HepG2 (cell line): ENCODE results near the gene CHKB. TPM values are rescaled to one million over a fixed set of nuclear protein-coding genes. Genes with fewer than 3 reads are reported as not detected.

Source experiments
- AFF4 ChIP-seq: sonication (generic); formaldehyde crosslinking; IDR thresholded peaks from 2 replicates; pipeline ENCODE4 v1.4.0; 2020; ENCODE audit warnings: missing genetic modification reagents
- ARID4A ChIP-seq: sonication (generic); formaldehyde crosslinking; IDR thresholded peaks from 2 replicates; pipeline ENCODE4 v1.5.0; 2020; ENCODE audit warnings: mild to moderate bottlenecking, missing genetic modification reagents, borderline replicate concordance
- BHLHE40 ChIP-seq: IDR thresholded peaks from 2 replicates; pipeline ENCODE4 v1.6.1; 2011; ENCODE audit warnings: low read length, improper control_type of control experiment
- GLMP ChIP-seq: sonication (generic); formaldehyde crosslinking; IDR thresholded peaks from 2 replicates; pipeline ENCODE4 v1.9.0; 2021; ENCODE audit warnings: missing genetic modification reagents, mild to moderate bottlenecking, borderline replicate concordance
- HDAC6 ChIP-seq: fragments of 200-600 bp; sonication (generic); IDR thresholded peaks from 2 replicates; pipeline ENCODE4 v1.7.0; 2017; ENCODE audit warnings: mild to moderate bottlenecking, antibody characterized with exemption, low read length, low read depth
- PATZ1 ChIP-seq: sonication (generic); formaldehyde crosslinking; IDR thresholded peaks from 2 replicates; pipeline ENCODE4 v1.4.0; 2020; ENCODE audit warnings: missing genetic modification reagents
- RELA ChIP-seq: sonication (generic); formaldehyde crosslinking; IDR thresholded peaks from 2 replicates; pipeline ENCODE4 v1.4.0; 2020; ENCODE audit warnings: missing genetic modification reagents
- SALL1 ChIP-seq: sonication (generic); formaldehyde crosslinking; IDR thresholded peaks from 2 replicates; pipeline ENCODE4 v1.8.0; 2022; ENCODE audit warnings: mild to moderate bottlenecking, missing genetic modification reagents
- ZHX2 ChIP-seq, 2 experiments: sonication (generic) in 1 of 2; formaldehyde crosslinking in 1 of 2; IDR thresholded peaks; 2 replicates each; pipeline versions ENCODE4 v1.6.1 to v1.9.0; 2014 to 2022; ENCODE audit warnings: antibody characterized with exemption in 1 of 2, borderline replicate concordance in 1 of 2, inconsistent platforms in 1 of 2, low read depth in 1 of 2, missing genetic modification reagents in 1 of 2
- polyA plus RNA-seq, 8 experiments: library from polyadenylated mRNA; depleted of rRNA in 3 of 8; stranded (reverse) in 7 of 8; unstranded in 1 of 8; fragments of >200 nt; fragmentation: Illumina TruSeq in 4 of 8; extraction: Trizol in 4 of 8; gene quantifications; 2 replicates each; pipeline versions ENCODE4 v1.2.1 to v1.2.3, GENCODE V29; 2011 to 2016; ENCODE audit warnings: low read depth in 4 of 8, missing spikeins in 1 of 8, mixed read lengths in 1 of 8; ENCODE audit not compliant: insufficient read depth in 1 of 8
- total RNA-seq, 5 experiments: library from RNA; depleted of rRNA; stranded (reverse); fragments of >200 nt; fragmentation: Illumina TruSeq; extraction: Trizol; gene quantifications; 2 replicates each; pipeline ENCODE4 v1.2.3, GENCODE V29; 2016; ENCODE audit warnings: low read depth in 1 of 5

Gene CHKB
- total and polyA plus RNA-seq, 2 of the 13 experiments (the other 11 are each of a cell fraction or from before 2014, with no cell fraction given), result 24.5 to 42.7 TPM

- TF ChIP-seq RELA (no peak), SALL1 (CRISPR knock-in tag) (no peak), PATZ1 (CRISPR knock-in tag) (no peak), ARID4A (CRISPR knock-in tag) (no peak), HDAC6 (no peak), BHLHE40 (no peak), AFF4 (CRISPR knock-in tag) (no peak), GLMP (CRISPR knock-in tag) (no peak), ZHX2 (IDR thresholded peaks at IDR 0.05; ENCODE audit: low read depth) (no peak), ZHX2 (CRISPR knock-in tag; IDR thresholded peaks at IDR 0.05; ENCODE audit: borderline replicate concordance) (no peak)
Measured at GRCh38 chr22:50529416-50529896, 53.2 kb downstream of the CHKB start (continued).
